ENCODE data around the gene RGCC. TPM values are rescaled to one million over a fixed set of nuclear protein-coding genes. Genes with fewer than 3 reads are reported as not detected.
"Not testable (repeated sequence)": the region's sequence is repeated elsewhere in the genome, so short reads cannot be mapped to it uniquely, and the experiment has no call there.

Gene RGCC
- total RNA-seq, 2 donors from 2014 or later, result 5.4 TPM

DNA sequence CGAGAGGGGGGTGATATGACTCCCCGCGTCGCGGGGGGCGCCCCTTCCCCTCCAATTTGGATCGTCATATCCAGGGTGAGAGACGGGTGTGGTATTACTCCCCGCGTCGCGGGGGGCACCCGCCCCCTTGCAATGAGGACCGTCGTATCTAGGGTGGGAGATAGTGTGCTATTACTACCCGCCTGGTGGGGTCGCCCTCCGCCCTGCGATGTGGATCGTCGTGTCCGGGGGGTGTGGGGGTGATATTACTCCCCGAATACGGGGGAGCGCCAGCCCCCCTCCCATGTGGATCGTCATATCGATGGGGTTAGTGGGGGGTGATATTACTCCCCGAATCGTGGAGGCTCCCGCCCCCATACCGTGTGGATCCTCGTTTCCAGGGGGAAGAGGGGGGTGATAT, 29.2 kb upstream of the RGCC start:
- 25 to 38% methylated on average over 7 to 32 of the region's 32 CpGs for WGBS, 2 experiments (ENCODE audit: insufficient coverage in 1 of 2, insufficient read length in 1 of 2)
- peak; percentile 63 for DNase-seq
- H3K9me3 Mint-ChIP-seq, result no peaks in the 10 kb centered on the region
- peaks cover 24% of the 10 kb centered on the region for H3K27me3 Mint-ChIP-seq (ENCODE audit: insufficient read depth)
- H3K9me3 ChIP-seq (ENCODE audit: control insufficient read depth, low read length), result no peaks in the 10 kb centered on the region
- peak overlapping the region; percentile 23 for H3K4me3 ChIP-seq (ENCODE audit: low read length)
- H3K36me3 Mint-ChIP-seq (ENCODE audit: low read depth), result no peaks in the 10 kb centered on the region
- TF ChIP-seq, protein P1, sequence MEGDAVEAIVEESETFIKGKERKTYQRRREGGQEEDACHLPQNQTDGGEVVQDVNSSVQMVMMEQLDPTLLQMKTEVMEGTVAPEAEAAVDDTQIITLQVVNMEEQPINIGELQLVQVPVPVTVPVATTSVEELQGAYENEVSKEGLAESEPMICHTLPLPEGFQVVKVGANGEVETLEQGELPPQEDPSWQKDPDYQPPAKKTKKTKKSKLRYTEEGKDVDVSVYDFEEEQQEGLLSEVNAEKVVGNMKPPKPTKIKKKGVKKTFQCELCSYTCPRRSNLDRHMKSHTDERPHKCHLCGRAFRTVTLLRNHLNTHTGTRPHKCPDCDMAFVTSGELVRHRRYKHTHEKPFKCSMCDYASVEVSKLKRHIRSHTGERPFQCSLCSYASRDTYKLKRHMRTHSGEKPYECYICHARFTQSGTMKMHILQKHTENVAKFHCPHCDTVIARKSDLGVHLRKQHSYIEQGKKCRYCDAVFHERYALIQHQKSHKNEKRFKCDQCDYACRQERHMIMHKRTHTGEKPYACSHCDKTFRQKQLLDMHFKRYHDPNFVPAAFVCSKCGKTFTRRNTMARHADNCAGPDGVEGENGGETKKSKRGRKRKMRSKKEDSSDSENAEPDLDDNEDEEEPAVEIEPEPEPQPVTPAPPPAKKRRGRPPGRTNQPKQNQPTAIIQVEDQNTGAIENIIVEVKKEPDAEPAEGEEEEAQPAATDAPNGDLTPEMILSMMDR (conservative IDR thresholded peaks at IDR 0.05), result peak; percentile 75
- no peaks in the 10 kb centered on the region for H3K36me3 ChIP-seq (ENCODE audit: control insufficient read depth, insufficient read depth, low read length)
- peaks cover 9% of the 10 kb centered on the region for H3K4me1 Mint-ChIP-seq
- H3K27me3 ChIP-seq (ENCODE audit: control insufficient read depth, insufficient read depth, low read length, poor library complexity, severe bottlenecking), result peaks cover 25% of the 10 kb centered on the region
- peak overlapping the region; percentile 32 for H3K4me3 Mint-ChIP-seq
- no peak overlapping the region for H3K9ac ChIP-seq (ENCODE audit: extremely low read depth, low read length, poor library complexity, severe bottlenecking)
- H3K27ac Mint-ChIP-seq, result no peak overlapping the region
- no peak overlapping the region for H3K27ac ChIP-seq (ENCODE audit: low read depth, low read length)
- no peaks in the 10 kb centered on the region for H3K4me1 ChIP-seq (ENCODE audit: control insufficient read depth, insufficient read depth, low read length)

DNA sequence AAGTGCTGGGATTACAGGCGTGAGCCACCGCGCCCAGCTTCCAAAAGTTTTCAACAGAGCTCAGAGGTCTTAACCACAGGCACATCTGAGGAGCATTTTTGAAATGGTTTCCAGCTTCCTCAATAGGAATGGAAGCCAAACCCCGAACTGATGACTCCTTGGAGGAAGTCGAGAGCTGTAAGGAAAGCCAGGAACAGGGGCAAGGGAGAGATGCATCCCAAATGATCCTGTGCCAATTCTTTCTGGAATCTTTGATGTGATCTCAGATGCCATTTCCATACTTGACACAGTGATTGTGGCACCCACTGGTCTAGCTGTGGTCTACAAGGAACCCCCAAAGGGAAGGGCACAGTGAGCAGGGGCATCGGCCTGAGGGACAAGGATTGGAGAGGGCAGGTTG, 23.3 kb upstream of the RGCC start:
- H3K36me3 Mint-ChIP-seq (ENCODE audit: low read depth); H3K27me3 ChIP-seq (ENCODE audit: control insufficient read depth, insufficient read depth, low read length, poor library complexity, severe bottlenecking); H3K9me3 Mint-ChIP-seq; DNase-seq; H3K9me3 ChIP-seq (ENCODE audit: control insufficient read depth, low read length); H3K36me3 ChIP-seq (ENCODE audit: control insufficient read depth, insufficient read depth, low read length); H3K9ac ChIP-seq (ENCODE audit: extremely low read depth, low read length, poor library complexity, severe bottlenecking); H3K4me3 Mint-ChIP-seq; H3K27ac Mint-ChIP-seq; H3K4me3 ChIP-seq (ENCODE audit: low read length); H3K27ac ChIP-seq (ENCODE audit: low read depth, low read length); H3K4me1 ChIP-seq (ENCODE audit: control insufficient read depth, insufficient read depth, low read length); H3K4me1 Mint-ChIP-seq: not testable (repeated sequence)
- WGBS, 2 experiments (ENCODE audit: insufficient coverage in 1 of 2, insufficient read length in 1 of 2), result 88 to 100% methylated on average over 3 to 6 of the region's 6 CpGs
- peaks cover 18% of the 10 kb centered on the region for H3K27me3 Mint-ChIP-seq (ENCODE audit: insufficient read depth)

DNA sequence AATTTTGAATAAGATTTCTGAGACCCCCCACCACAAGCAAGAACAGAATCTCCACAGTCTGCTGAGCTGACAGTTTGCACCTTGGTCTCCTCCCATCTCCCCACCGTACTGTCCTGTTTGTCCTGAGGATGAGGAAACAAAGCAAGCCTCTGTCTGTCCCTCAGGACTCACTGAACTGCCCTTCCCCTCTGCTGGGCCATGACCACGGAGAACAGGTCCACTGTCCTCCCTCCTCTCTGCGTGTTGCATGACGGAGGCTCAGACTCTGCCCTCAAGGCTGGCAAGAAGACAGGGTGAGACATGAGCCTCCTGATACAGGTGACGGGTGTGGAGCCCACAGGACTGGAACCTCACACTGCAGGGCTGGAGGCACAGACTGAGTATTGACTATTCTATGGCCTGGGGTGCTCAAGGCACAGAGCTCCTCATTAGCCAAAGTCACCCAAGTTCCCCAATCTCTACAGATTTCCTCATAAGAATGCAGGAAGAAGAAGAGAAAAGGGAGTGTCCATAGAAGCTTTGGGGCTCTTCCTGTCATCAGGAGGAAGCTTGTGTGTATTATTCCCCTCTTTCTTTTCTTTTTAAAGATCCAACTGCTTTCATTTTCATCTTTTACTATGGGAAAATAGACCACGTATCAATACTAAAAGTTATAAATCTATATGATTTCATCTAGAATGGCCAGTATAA, 22.4 kb upstream of the RGCC start:
- 88% methylated on average over 6 of the region's 6 CpGs; no CpG with 5 or more reads in 1 of the 2 experiments for WGBS, 2 experiments (ENCODE audit: insufficient coverage in 1 of 2, insufficient read length in 1 of 2)

More for the DNA sequence above, 22.4 kb upstream of the RGCC start:
- TF ChIP-seq, protein P1 (conservative IDR thresholded peaks at IDR 0.05), result no peak
- DNase-seq, result no peak
- H3K27ac ChIP-seq (ENCODE audit: low read depth, low read length), result no peak overlapping the region
- H3K36me3 Mint-ChIP-seq (ENCODE audit: low read depth), result peaks cover 2% of the 10 kb centered on the region
- H3K27me3 Mint-ChIP-seq (ENCODE audit: insufficient read depth), result peaks cover 16% of the 10 kb centered on the region
- H3K4me1 Mint-ChIP-seq, result no peaks in the 10 kb centered on the region
- H3K27me3 ChIP-seq (ENCODE audit: control insufficient read depth, insufficient read depth, low read length, poor library complexity, severe bottlenecking), result no peaks in the 10 kb centered on the region
- no peaks in the 10 kb centered on the region for H3K36me3 ChIP-seq (ENCODE audit: control insufficient read depth, insufficient read depth, low read length)
- H3K9me3 ChIP-seq (ENCODE audit: control insufficient read depth, low read length), result no peaks in the 10 kb centered on the region
- no peak overlapping the region for H3K27ac Mint-ChIP-seq
- no peak overlapping the region for H3K9ac ChIP-seq (ENCODE audit: extremely low read depth, low read length, poor library complexity, severe bottlenecking)
- H3K9me3 Mint-ChIP-seq, result peaks cover 2% of the 10 kb centered on the region
- no peak overlapping the region for H3K4me3 Mint-ChIP-seq
- no peaks in the 10 kb centered on the region for H3K4me1 ChIP-seq (ENCODE audit: control insufficient read depth, insufficient read depth, low read length)
- no peak overlapping the region for H3K4me3 ChIP-seq (ENCODE audit: low read length)

All from endodermal cell (in vitro differentiated cells).